GM12878 (cell line): ENCODE results near the gene NIPAL4. TPM values are rescaled to one million over a fixed set of nuclear protein-coding genes. Genes with fewer than 3 reads are reported as not detected.

Experiments used
- ATAC-seq: fragments of 200-7000 bp; cut with Tn5 transposase; 3 replicates; pipeline ENCODE4 v1.9.1; 2020; ENCODE audit warnings: mild to moderate bottlenecking, moderate library complexity
- BruUV-seq: library from RNA; stranded (reverse); fragments of 400-500 nt; replicated peaks from 2 replicates; lab custom pipeline; 2021; lab: Mats Ljungman, UMichigan
- CTCF ChIA-PET: fragments of 300-600 bp; sonication (Branson Sonifier 250); formaldehyde crosslinking; extraction: SDS; loops from one replicate; lab custom pipeline; 2021; ENCODE audit warnings: inconsistent platforms; lab: Yijun Ruan, JAX
- POLR2A ChIA-PET: fragments of 350-600 bp; formaldehyde crosslinking; extraction: SDS; loops from one replicate; lab custom pipeline; 2021; ENCODE audit warnings: inconsistent platforms; lab: Charles Lee
- RAD21 ChIA-PET: fragments of 300-600 bp; sonication (Branson Sonifier 250); formaldehyde crosslinking; loops from one replicate; lab custom pipeline; 2023; ENCODE audit warnings: antibody characterized with exemption; ENCODE audit not compliant: unreplicated experiment; lab: Charles Lee
- SMC1A ChIA-PET: fragments of 300-600 bp; sonication (Branson Sonifier 250); formaldehyde crosslinking; loops from one replicate; lab custom pipeline; 2023; ENCODE audit not compliant: unreplicated experiment, uncharacterized antibody; lab: Charles Lee
- DNase-seq: peaks from one replicate; pipeline ENCODE4 v3.0.0-alpha.2; 2011; ENCODE audit warnings: low read depth, low spot score
- FAIRE-seq: peaks from 3 replicates; lab custom pipeline; 2011; peaks lifted over from hg19 to GRCh38; lab: Jason Lieb, UNC
- H2AFZ ChIP-seq: 2 replicates; pipeline ENCODE4 v1.6.0; 2011; ENCODE audit warnings: low read depth, low read length, control low read depth; ENCODE audit not compliant: control insufficient read depth
- H3K27ac ChIP-seq: 2 replicates; pipeline ENCODE4 v1.5.1; 2011; ENCODE audit warnings: control low read depth; ENCODE audit not compliant: control insufficient read depth, insufficient read depth
- H3K27me3 ChIP-seq, 2 experiments: replicated peaks in 1 of 2; 2 replicates each; pipeline versions ENCODE4 v1.6.0 to v1.6.1; 2011; ENCODE audit warnings: low read length in 1 of 2; ENCODE audit not compliant: control insufficient read depth in 2 of 2, insufficient read depth in 2 of 2
- H3K36me3 ChIP-seq, 2 experiments: 2 replicates each; pipeline ENCODE4 v1.5.1; 2011; ENCODE audit warnings: low read length in 1 of 2; ENCODE audit not compliant: control insufficient read depth in 2 of 2, insufficient read depth in 2 of 2
- H3K4me1 ChIP-seq: 2 replicates; pipeline ENCODE4 v1.6.1; 2011; ENCODE audit warnings: mild to moderate bottlenecking, low read length, moderate library complexity, mixed read lengths; ENCODE audit not compliant: control insufficient read depth, insufficient read depth
- H3K4me2 ChIP-seq: 2 replicates; pipeline ENCODE4 v1.6.0; 2011; ENCODE audit warnings: control low read depth; ENCODE audit not compliant: control insufficient read depth, insufficient read depth
- H3K4me3 ChIP-seq: fragments of 200-600 bp; sonication (generic); 2 replicates; pipeline ENCODE4 v1.5.1; 2016
- H3K79me2 ChIP-seq: 2 replicates; pipeline ENCODE4 v1.6.0; 2011; ENCODE audit warnings: low read length; ENCODE audit not compliant: control insufficient read depth, insufficient read depth
- H3K9ac ChIP-seq: 2 replicates; pipeline ENCODE4 v1.8.0; 2011; ENCODE audit warnings: low read length, control low read depth, mixed read lengths; ENCODE audit not compliant: control insufficient read depth, insufficient read depth
- H3K9me3 ChIP-seq: replicated peaks from 3 replicates; pipeline ENCODE4 v1.5.1; 2011; ENCODE audit warnings: mild to moderate bottlenecking, low read length; ENCODE audit not compliant: control insufficient read depth, insufficient read depth
- H4K20me1 ChIP-seq: 2 replicates; pipeline ENCODE4 v1.6.0; 2011; ENCODE audit not compliant: control insufficient read depth, insufficient read depth
- CEBPZ ChIP-seq: fragments of 150-350 bp; IDR thresholded peaks from 2 replicates; pipeline ENCODE4 v1.6.1; 2016; ENCODE audit warnings: low read depth, low read length
- CTCF ChIP-seq, 3 experiments: IDR thresholded peaks in 2 of 3; conservative IDR thresholded peaks in 1 of 3; 2 replicates each; pipeline ENCODE4 v1.5.1; 2011; ENCODE audit warnings: low read depth in 3 of 3, low read length in 3 of 3, mild to moderate bottlenecking in 3 of 3, control low read depth in 2 of 3, moderate library complexity in 2 of 3, inconsistent platforms in 1 of 3, mixed read lengths in 1 of 3; ENCODE audit not compliant: control insufficient read depth in 2 of 3, insufficient read depth in 1 of 3; ENCODE audit errors: extremely low read depth in 1 of 3
- ETV6 ChIP-seq, 2 experiments: fragments of 450-650 bp in 1 of 2; IDR thresholded peaks in 1 of 2; conservative IDR thresholded peaks in 1 of 2; 2 replicates each; pipeline ENCODE4 v1.6.1; 2014; ENCODE audit warnings: antibody characterized with exemption in 1 of 2, borderline replicate concordance in 1 of 2, low read depth in 1 of 2, mild to moderate bottlenecking in 1 of 2, moderate library complexity in 1 of 2
- GATAD2B ChIP-seq: fragments of 450-650 bp; conservative IDR thresholded peaks from 2 replicates; pipeline ENCODE4 v1.6.1; 2017; ENCODE audit warnings: low read depth, mild to moderate bottlenecking, moderate library complexity
- PKNOX1 ChIP-seq: fragments of 450-650 bp; IDR thresholded peaks from 2 replicates; pipeline ENCODE4 v1.6.1; 2016; ENCODE audit warnings: mild to moderate bottlenecking
- SIN3A ChIP-seq: IDR thresholded peaks from 2 replicates; pipeline ENCODE4 v1.6.1; 2012; ENCODE audit warnings: low read depth, low read length, improper control_type of control experiment
- ZBTB4 ChIP-seq: fragments of 450-650 bp; formaldehyde crosslinking; IDR thresholded peaks from 2 replicates; pipeline ENCODE4 v1.4.0; 2022; ENCODE audit warnings: mild to moderate bottlenecking, moderate library complexity
- WGBS: methylation state at CpG from one replicate; pipeline ENCODE4 v1.1.6; 2016; ENCODE audit warnings: low lambda C conversion rate; ENCODE audit not compliant: insufficient replicate concordance, insufficient coverage; ENCODE audit errors: missing lambda C conversion rate; 5-methylcytosine and 5-hydroxymethylcytosine counted together
- in situ Hi-C: fragments of 300-500 bp; cut with MboI; formaldehyde crosslinking; loops from 9 replicates; pipeline ENCODE4 v1.14.3; 2018; ENCODE audit warnings: mixed read lengths
- intact Hi-C: fragments of 100-400 bp; cut with micrococcal nuclease; formaldehyde crosslinking; loops from one replicate; pipeline ENCODE4 v1.14.2; 2022; ENCODE audit not compliant: unreplicated experiment
- polyA plus RNA-seq, 11 experiments: library from polyadenylated mRNA; depleted of rRNA in 4 of 11; unstranded in 6 of 11; stranded (reverse) in 5 of 11; fragments of >200 nt; fragmentation: Nextera tagmentation in 4 of 11; fragmentation: Illumina TruSeq in 1 of 11; extraction: Ambion mirVana in 4 of 11; extraction: Trizol in 1 of 11; gene quantifications; 1 replicate in 1 of 11; 2 replicates in 10 of 11; pipeline versions ENCODE4 v1.2.1 to v1.2.3, GENCODE V29; 2011 to 2016; ENCODE audit warnings: inconsistent platforms in 2 of 11, missing spikeins in 2 of 11, low read depth in 1 of 11
- total RNA-seq, 4 experiments: library from RNA; depleted of rRNA in 3 of 4; stranded (reverse); fragments of >200 nt in 3 of 4; fragmentation: Illumina TruSeq in 1 of 4; extraction: Trizol in 1 of 4; gene quantifications; 2 replicates each; pipeline versions ENCODE4 v1.2.1 to v1.2.3, GENCODE V29; 2013 to 2021

The NIPAL4 gene
- total and polyA plus RNA-seq, 10 of the 15 experiments (the other 5 are each of a cell fraction or from before 2014, with no cell fraction given): 0.11 to 15.5 (median 5.9) TPM

- TF ChIP-seq GATAD2B: no peak
- TF ChIP-seq ZBTB4: no peak
- TF ChIP-seq CTCF (IDR thresholded peaks at IDR 0.05 in 2 of 3, conservative IDR thresholded peaks at IDR 0.05 in 1 of 3; ENCODE audit: control insufficient read depth in 2 of 3, extremely low read depth in 1 of 3, insufficient read depth in 1 of 3, low read depth in 3 of 3, low read length in 3 of 3): no peak
- no peak for TF ChIP-seq SIN3A
These were observed 10.0 kb upstream of the NIPAL4 start (continued) for GRCh38 chr5:157450024-157450423.

GRCh38 chr5:157451806-157452205, 8.2 kb upstream of the NIPAL4 start:
- in situ Hi-C loops: no loop called here
- Histone ChIP-seq H2AFZ (no peak overlapping the region), H3K4me1 (no peaks in the 10 kb centered on the region), H3K4me2 (no peak overlapping the region), H3K4me3 (no peak overlapping the region), H3K27me3 (no peaks in the 10 kb centered on the region), H4K20me1 (no peaks in the 10 kb centered on the region), H3K79me2 (no peaks in the 10 kb centered on the region), H3K27ac (no peak overlapping the region), H3K9me3 (no peaks in the 10 kb centered on the region), H3K9ac (no peak overlapping the region), H3K36me3 (no peaks in the 10 kb centered on the region)
- ChIA-PET POLR2A (no interaction called here), CTCF (interaction anchor here (4.4 kb wide), 1 partner anchor 19 kb away, joined by 27 read pairs; no protein-coding TSS in a partner anchor), RAD21 (no interaction called here), SMC1A (interaction anchor here (0.6 kb wide), 1 partner anchor 148 kb away, joined by 3 read pairs; no protein-coding TSS in a partner anchor)
- ATAC-seq: no peak
- no peak for DNase-seq
- 61% methylated on average over 3 of the region's 3 CpGs for WGBS
- TF ChIP-seq PKNOX1: no peak
- TF ChIP-seq ETV6 (conservative IDR thresholded peaks at IDR 0.05 in 1 of 2, IDR thresholded peaks at IDR 0.05 in 1 of 2; ENCODE audit: borderline replicate concordance in 1 of 2, low read depth in 1 of 2): no peak
- TF ChIP-seq CEBPZ: no peak
- no peak for FAIRE-seq
- no TSS peak for BruUV-seq
- intact Hi-C loops: no loop called here
